Left colon (tissue), 2 donors: Measurements from ENCODE around the gene MFSD2A. TPM values are rescaled to one million over a fixed set of nuclear protein-coding genes. Genes with fewer than 3 reads are reported as not detected.

Experiments used
- total RNA-seq, 2 donors: library from RNA; stranded (reverse); fragmentation: NEBNext Ultra II Directional; extraction: Animal tissue kit (Norgen Biotek cat#: 25700); gene quantifications; one replicate each; pipeline ENCODE4 v1.2.1, GENCODE V29; 2021
- donor health status: DM: no; HTN: no; CAD: no.
- donor health status: DM: yes; HTN: yes; CAD: no.

Gene MFSD2A
- total RNA-seq, 2 donors from 2014 or later, result 27.9 to 35.7 TPM

Other genes starting within 250 kb of the MFSD2A start
- gene PPIE, start 216.3 kb upstream of the MFSD2A start, total RNA-seq, result 10 to 100 TPM; 33.5 to 38.4 TPM
- 1 to 10 TPM; 1.4 to 3.0 TPM for gene OXCT2, start 183.8 kb upstream of the MFSD2A start, total RNA-seq
- 10 to 100 TPM; 11.1 to 20.2 TPM for gene BMP8B, start 166.3 kb upstream of the MFSD2A start, total RNA-seq
- gene TRIT1, start 71.6 kb upstream of the MFSD2A start, total RNA-seq, result 10 to 100 TPM; 12.1 to 17.0 TPM
- gene MYCL, start 53.2 kb upstream of the MFSD2A start, total RNA-seq, result 10 to 100 TPM; 13.7 to 15.4 TPM
- 100 to 1,000 TPM; 474 to 514 TPM for gene CAP1, start 85.6 kb downstream of the MFSD2A start, total RNA-seq
- 10 to 100 TPM; 17.5 to 28.6 TPM for gene PPT1, start 142.1 kb downstream of the MFSD2A start, total RNA-seq
- 10 to 100 TPM in 1 of 2 donors, 1 to 10 TPM in 1; 9.5 to 14.7 TPM for gene RLF, start 206.2 kb downstream of the MFSD2A start, total RNA-seq